Upper lobe of left lung (tissue), 4 donors: ENCODE results near the gene GFRA1.

Experiments
- EP300 ChIP-seq, 4 donors: sonication (generic); formaldehyde crosslinking; IDR thresholded peaks; one replicate each; pipeline ENCODE4 v1.5.1; 2017; ENCODE audit warnings: antibody characterized with exemption in 4 of 4, control low read depth in 2 of 4
- POLR2A ChIP-seq, 4 donors: fragments of 450-650 bp; IDR thresholded peaks; one replicate each; pipeline ENCODE4 v1.5.1; 2016 to 2017; ENCODE audit warnings: antibody characterized with exemption in 4 of 4, mild to moderate bottlenecking in 2 of 4
- POLR2AphosphoS5 ChIP-seq, 2 donors: sonication (generic); formaldehyde crosslinking; IDR thresholded peaks; one replicate each; pipeline ENCODE4 v1.5.1; 2017; ENCODE audit warnings: antibody characterized with exemption in 2 of 2
- TF ChIP-seq, protein P1 (sequence below), 6 experiments: fragments of 450-650 bp in 4 of 6; fragments of 200-600 bp in 2 of 6; sonication (generic) in 2 of 6; IDR thresholded peaks; one replicate each; pipeline ENCODE4 v1.5.1; 2016 to 2019; ENCODE audit warnings: antibody characterized with exemption in 6 of 6

DNA sequence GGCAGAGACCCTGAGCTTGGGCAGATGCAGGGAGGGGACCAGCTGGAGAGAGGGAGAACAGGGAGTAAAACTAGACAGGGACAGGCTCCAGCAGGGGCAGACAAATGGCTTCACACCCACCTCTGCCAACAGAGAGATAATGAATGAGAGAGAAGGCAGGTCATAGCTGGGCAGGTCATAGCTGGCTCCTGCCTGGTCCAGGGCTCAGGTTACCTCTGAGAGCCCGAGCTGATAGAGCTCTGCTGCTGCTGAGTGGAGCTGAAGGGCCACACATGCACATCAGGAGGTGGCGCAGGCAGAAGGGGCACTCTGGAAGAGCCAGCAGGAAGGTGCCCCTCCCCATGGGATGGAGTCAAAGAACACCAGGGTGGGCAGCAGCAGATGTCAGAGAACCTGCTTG lies 154.2 kb downstream of the GFRA1 start:
- TF ChIP-seq, protein P1, sequence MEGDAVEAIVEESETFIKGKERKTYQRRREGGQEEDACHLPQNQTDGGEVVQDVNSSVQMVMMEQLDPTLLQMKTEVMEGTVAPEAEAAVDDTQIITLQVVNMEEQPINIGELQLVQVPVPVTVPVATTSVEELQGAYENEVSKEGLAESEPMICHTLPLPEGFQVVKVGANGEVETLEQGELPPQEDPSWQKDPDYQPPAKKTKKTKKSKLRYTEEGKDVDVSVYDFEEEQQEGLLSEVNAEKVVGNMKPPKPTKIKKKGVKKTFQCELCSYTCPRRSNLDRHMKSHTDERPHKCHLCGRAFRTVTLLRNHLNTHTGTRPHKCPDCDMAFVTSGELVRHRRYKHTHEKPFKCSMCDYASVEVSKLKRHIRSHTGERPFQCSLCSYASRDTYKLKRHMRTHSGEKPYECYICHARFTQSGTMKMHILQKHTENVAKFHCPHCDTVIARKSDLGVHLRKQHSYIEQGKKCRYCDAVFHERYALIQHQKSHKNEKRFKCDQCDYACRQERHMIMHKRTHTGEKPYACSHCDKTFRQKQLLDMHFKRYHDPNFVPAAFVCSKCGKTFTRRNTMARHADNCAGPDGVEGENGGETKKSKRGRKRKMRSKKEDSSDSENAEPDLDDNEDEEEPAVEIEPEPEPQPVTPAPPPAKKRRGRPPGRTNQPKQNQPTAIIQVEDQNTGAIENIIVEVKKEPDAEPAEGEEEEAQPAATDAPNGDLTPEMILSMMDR (IDR thresholded peaks at IDR 0.05), result no peak
- TF ChIP-seq EP300 (IDR thresholded peaks at IDR 0.05), result no peak
- TF ChIP-seq POLR2AphosphoS5 (IDR thresholded peaks at IDR 0.05), result no peak
- no peak for TF ChIP-seq POLR2A (IDR thresholded peaks at IDR 0.05)
